ENCODE measurements around the gene IQSEC3. TPM values are rescaled to one million over a fixed set of nuclear protein-coding genes. Genes with fewer than 3 reads are reported as not detected.

Gene IQSEC3
- total RNA-seq, 1 experiment from 2014 or later: not detected

- H3K27ac ChIP-seq (ENCODE audit: low read depth, low read length, poor library complexity, severe bottlenecking): no peak overlapping the region
- POLR2A ChIA-PET (ENCODE audit: low non-redundant PET): no interaction called here
- H3K27me3 ChIP-seq (replicated peaks; ENCODE audit: insufficient read depth, low read depth, low read length, poor library complexity): peaks cover 45% of the 10 kb centered on the region
- H3K4me3 ChIP-seq (ENCODE audit: low read depth, low read length, poor library complexity, severe bottlenecking): peak overlapping the region; percentile 49
- TF ChIP-seq, protein P1, sequence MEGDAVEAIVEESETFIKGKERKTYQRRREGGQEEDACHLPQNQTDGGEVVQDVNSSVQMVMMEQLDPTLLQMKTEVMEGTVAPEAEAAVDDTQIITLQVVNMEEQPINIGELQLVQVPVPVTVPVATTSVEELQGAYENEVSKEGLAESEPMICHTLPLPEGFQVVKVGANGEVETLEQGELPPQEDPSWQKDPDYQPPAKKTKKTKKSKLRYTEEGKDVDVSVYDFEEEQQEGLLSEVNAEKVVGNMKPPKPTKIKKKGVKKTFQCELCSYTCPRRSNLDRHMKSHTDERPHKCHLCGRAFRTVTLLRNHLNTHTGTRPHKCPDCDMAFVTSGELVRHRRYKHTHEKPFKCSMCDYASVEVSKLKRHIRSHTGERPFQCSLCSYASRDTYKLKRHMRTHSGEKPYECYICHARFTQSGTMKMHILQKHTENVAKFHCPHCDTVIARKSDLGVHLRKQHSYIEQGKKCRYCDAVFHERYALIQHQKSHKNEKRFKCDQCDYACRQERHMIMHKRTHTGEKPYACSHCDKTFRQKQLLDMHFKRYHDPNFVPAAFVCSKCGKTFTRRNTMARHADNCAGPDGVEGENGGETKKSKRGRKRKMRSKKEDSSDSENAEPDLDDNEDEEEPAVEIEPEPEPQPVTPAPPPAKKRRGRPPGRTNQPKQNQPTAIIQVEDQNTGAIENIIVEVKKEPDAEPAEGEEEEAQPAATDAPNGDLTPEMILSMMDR (conservative IDR thresholded peaks at IDR 0.05; ENCODE audit: low read depth, low read length): no peak
- peak; percentile 81 for TF ChIP-seq EZH2 (IDR thresholded peaks at IDR 0.05; ENCODE audit: borderline replicate concordance, low read depth, low read length, poor library complexity, severe bottlenecking)
- BruUV-seq (replicated peaks): no TSS peak
- no peaks in the 10 kb centered on the region for H3K36me3 ChIP-seq (ENCODE audit: insufficient read depth, low read length, poor library complexity, severe bottlenecking)
- H3K9me3 ChIP-seq (ENCODE audit: low read depth, low read length, poor library complexity, severe bottlenecking): no peaks in the 10 kb centered on the region
- intact Hi-C loops (cut with micrococcal nuclease; ENCODE audit: unreplicated experiment): no loop called here
- CTCF ChIA-PET: no interaction called here
- no peak for DNase-seq (ENCODE audit: low spot score)
- H3K4me1 ChIP-seq (ENCODE audit: insufficient read depth, low read length, poor library complexity, severe bottlenecking): no peaks in the 10 kb centered on the region
These were observed 137.1 kb downstream of the IQSEC3 start for GRCh38 chr12:203462-204260.

DNA sequence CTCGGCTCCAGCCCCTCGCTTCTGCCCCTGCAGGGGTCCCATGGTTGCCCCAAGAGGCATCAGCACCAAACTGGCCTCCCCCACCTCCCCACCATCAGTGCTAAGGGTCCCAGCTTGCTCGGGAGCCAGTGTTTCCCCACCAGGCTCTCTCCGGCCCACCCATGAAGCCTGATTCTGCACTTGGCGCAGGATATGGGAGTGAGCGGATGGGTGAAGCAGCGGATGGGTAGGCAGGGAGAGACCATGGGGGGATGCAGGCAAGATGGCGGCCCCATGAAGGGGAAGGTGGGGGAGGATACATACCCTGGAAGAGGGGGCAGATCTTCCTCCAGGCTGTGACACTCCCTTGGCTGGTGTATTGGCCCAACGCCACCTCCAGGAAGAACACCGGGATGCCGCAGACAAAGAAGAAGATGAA lies 137.7 kb downstream of the IQSEC3 start:
- H3K9me3 ChIP-seq (ENCODE audit: low read depth, low read length, poor library complexity, severe bottlenecking): no peaks in the 10 kb centered on the region
- no peaks in the 10 kb centered on the region for H3K4me1 ChIP-seq (ENCODE audit: insufficient read depth, low read length, poor library complexity, severe bottlenecking)
- CTCF ChIA-PET: no interaction called here

DNA sequence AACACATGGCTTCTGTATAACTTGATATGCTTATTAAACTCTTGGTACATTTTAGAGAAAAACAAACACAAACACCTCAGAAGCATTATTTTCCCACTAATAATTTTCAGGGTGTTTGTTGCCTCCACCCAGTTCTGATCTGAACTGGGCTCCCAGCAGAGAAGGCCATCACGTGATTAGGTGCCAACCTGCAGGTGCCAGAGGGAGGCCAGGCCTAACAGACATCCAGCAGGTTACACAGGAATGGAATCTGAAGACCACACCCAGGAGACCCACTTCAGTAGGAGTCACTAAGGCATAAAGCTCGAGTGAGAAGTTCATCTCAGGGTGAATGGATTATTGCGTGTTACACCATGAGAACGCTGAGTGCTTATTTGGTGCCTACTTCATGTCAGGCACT lies 138.5 kb downstream of the IQSEC3 start:
- ChIA-PET POLR2A (ENCODE audit: low non-redundant PET) (no interaction called here), CTCF (no interaction called here)
- Histone ChIP-seq H3K36me3 (ENCODE audit: insufficient read depth, low read length, poor library complexity, severe bottlenecking) (no peaks in the 10 kb centered on the region), H3K4me3 (ENCODE audit: low read depth, low read length, poor library complexity, severe bottlenecking) (no peak overlapping the region), H3K27ac (ENCODE audit: low read depth, low read length, poor library complexity, severe bottlenecking) (no peak overlapping the region), H3K9me3 (ENCODE audit: low read depth, low read length, poor library complexity, severe bottlenecking) (no peaks in the 10 kb centered on the region), H3K4me1 (ENCODE audit: insufficient read depth, low read length, poor library complexity, severe bottlenecking) (no peaks in the 10 kb centered on the region), H3K27me3 (replicated peaks; ENCODE audit: insufficient read depth, low read depth, low read length, poor library complexity) (peaks cover 45% of the 10 kb centered on the region)
- no peak for DNase-seq (ENCODE audit: low spot score)
- no peak for TF ChIP-seq EZH2 (IDR thresholded peaks at IDR 0.05; ENCODE audit: borderline replicate concordance, low read depth, low read length, poor library complexity, severe bottlenecking)
- TF ChIP-seq, protein P1 (conservative IDR thresholded peaks at IDR 0.05; ENCODE audit: low read depth, low read length): no peak
- intact Hi-C loops (cut with micrococcal nuclease; ENCODE audit: unreplicated experiment): no loop called here
- no TSS peak for BruUV-seq (replicated peaks)

More for the DNA sequence above, 137.7 kb downstream of the IQSEC3 start:
- Histone ChIP-seq H3K27ac (ENCODE audit: low read depth, low read length, poor library complexity, severe bottlenecking) (no peak overlapping the region), H3K36me3 (ENCODE audit: insufficient read depth, low read length, poor library complexity, severe bottlenecking) (no peaks in the 10 kb centered on the region), H3K27me3 (replicated peaks; ENCODE audit: insufficient read depth, low read depth, low read length, poor library complexity) (peaks cover 45% of the 10 kb centered on the region), H3K4me3 (ENCODE audit: low read depth, low read length, poor library complexity, severe bottlenecking) (peak overlapping the region; percentile 49)
- POLR2A ChIA-PET (ENCODE audit: low non-redundant PET): no interaction called here
- DNase-seq (ENCODE audit: low spot score): no peak
- intact Hi-C loops (cut with micrococcal nuclease; ENCODE audit: unreplicated experiment): no loop called here
- TF ChIP-seq, protein P1 (conservative IDR thresholded peaks at IDR 0.05; ENCODE audit: low read depth, low read length): no peak
- no peak for TF ChIP-seq EZH2 (IDR thresholded peaks at IDR 0.05; ENCODE audit: borderline replicate concordance, low read depth, low read length, poor library complexity, severe bottlenecking)
- no TSS peak for BruUV-seq (replicated peaks)

All from A673 (cell line).